GM18873 (cell line): ENCODE results near the gene RCC2.
"Not testable (repeated sequence)": the region's sequence is repeated elsewhere in the genome, so short reads cannot be mapped to it uniquely, and the experiment has no call there.

ENCODE experiments used
- ATAC-seq: cut with Tn5 transposase; IDR thresholded peaks from one replicate; pipeline ENCODE4 v1.9.1; 2021; ENCODE audit warnings: mild to moderate bottlenecking, moderate library complexity, moderate number of reproducible peaks; ENCODE audit not compliant: unreplicated experiment, low FRiP score

Gene RCC2

GRCh38 chr1:17439250-17440073 is at the start of gene RCC2:
Gene RCC2 (minus strand): TSS chr1:17439677. CDS start chr1:17438514, 1,163 bp downstream.
- peak; percentile 34 for ATAC-seq

DNA sequence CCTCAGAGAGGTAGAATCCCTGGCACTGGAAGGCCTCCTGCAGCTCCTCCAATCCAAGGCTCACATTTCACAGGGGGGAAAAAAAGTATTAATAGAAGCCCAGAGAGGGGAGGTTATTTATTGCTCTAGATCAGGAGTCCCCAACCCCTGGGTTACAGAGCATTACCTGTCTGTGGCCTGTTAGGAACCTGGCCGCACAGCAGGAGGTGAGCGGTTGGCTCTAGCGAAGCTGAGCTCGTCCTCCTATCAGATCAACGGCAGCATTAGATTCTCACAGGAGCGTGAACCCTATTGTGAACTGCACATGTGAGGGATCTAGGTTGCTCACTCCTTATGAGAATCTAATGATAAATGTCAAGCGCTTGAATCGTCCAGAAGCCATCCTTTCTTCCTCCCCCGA is 46.8 kb upstream of the RCC2 start:
- no peak for ATAC-seq

- ATAC-seq, result no peak
Measured at GRCh38 chr1:17485281-17485680, 45.8 kb upstream of the RCC2 start.

- not testable (repeated sequence) for ATAC-seq
Measured at GRCh38 chr1:17481981-17482380, 42.5 kb upstream of the RCC2 start.

DNA sequence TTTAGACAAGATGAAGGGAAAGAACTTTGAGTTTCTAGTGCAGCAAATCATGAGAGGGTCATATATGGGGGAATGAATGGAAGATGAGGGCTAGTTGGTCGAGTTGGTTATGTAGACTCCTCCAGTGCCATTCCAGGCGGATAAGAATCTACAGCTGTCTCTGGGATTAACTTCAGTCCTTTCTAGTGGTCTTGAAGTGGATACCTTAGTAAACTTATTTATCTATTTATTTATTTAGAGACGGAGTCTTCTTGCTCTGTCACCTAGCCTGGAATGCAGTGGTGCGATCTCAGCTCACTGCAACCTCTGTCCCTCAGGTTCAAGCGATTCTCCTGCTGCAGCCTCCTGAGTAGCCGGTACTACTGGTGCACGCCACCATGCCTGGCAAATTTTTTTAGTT is 41.4 kb upstream of the RCC2 start:
- no peak for ATAC-seq

GRCh38 chr1:17475752-17476151 is 36.3 kb upstream of the RCC2 start:
- ATAC-seq, result no peak

GRCh38 chr1:17474836-17475555 is 35.5 kb upstream of the RCC2 start:
- not testable (repeated sequence) for ATAC-seq

- ATAC-seq, result no peak
Measured at GRCh38 chr1:17472814-17473213, 33.3 kb upstream of the RCC2 start.

DNA sequence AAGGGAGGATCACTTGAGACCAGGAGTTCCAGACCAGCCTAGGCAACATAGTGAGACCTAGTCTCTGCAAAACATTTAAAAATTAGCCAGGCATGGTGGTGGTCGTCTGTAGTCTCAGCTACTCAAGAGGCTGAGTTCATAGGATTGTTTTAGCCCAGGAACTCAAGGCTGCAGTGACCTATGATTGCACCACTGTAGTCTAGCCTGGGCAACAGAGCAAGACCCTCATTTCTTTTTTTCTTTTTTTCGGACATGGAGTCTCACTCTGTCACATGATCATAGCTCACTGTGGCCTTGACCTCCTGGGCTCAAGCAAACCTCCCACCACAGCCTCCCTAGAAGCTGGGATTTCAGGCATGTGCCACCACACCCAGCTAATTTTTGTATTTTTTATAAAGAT is 31.9 kb upstream of the RCC2 start:
- ATAC-seq, result no peak

DNA sequence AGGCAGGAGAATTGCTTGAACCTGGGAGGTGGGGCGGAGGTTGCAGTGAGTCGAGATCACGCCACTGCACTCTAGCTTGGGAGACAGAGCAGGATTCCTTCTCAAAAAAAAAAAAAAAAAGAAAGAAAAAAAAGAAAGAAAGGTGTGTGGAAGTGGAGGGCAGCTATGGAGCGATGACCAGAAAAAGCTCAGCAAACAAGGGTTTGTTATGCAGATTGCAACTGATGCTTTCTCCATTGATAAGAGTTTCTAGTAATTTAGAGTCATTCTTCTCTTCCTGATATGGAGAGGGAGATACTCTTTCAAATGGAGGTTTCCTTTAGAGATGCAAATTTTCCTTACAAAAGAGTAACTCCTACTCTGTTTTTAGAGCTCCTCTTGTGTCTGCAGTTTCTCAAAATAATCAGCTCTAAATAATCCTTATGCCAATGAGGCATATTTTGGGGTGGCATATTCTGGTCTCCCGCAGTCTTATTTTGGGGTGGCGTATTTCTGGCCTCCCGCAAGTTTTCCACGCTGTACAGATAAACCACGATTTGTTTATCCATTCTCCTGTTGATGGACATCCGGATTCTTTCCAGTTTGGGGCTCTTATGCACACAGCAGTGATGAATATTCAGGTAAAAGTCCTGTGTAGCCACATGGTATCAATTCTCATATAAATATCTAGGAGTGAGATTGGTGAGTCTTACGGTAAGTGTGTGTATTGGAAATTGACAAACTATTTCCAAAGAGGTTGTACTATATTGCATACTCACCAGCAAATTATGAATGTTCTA is 30.7 kb upstream of the RCC2 start:
- ATAC-seq, result no peak

GRCh38 chr1:17468357-17469265 is 29.1 kb upstream of the RCC2 start:
- not testable (repeated sequence) for ATAC-seq

DNA sequence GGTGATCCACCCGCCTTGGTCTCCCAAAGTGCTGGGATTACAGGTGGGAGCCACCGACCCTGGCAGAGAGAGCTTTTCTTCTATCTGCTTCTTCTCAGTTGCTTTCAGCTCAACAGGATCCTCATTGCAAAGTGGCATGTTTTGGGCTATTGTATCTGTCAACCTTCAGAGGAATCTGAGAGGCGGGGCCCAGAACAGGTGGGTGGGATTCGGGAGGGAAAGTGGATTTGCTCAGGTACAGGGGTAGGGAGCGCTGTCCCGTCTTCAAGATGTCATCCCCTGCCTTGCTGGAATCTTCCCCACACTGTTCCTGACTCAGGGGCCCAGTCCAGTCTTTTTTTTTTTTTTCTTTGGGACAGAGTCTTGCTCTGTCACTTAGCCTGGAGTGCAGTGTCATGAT is 26.9 kb upstream of the RCC2 start:
- no peak for ATAC-seq

DNA sequence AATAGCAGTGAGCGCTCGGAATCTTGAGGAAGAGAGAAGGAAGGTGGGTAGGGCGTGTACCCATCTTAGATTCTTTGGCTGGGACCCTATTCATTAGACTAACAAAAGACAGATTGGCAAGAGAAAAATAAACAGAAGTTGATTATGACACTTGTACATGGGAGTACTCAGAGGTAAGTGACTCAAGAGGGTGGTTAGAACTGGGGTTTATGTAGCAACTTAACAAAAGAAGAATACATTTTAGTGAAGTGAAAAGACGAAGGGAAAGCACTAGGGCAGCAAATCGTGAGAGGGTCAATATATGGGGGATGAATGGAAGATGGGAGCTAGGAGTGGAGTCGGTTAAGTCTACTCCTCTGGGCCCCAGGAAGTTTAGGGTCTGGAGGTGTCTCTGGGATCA is 25.8 kb upstream of the RCC2 start:
- ATAC-seq, result no peak

- ATAC-seq, result no peak
Measured at GRCh38 chr1:17463991-17464390, 24.5 kb upstream of the RCC2 start.

DNA sequence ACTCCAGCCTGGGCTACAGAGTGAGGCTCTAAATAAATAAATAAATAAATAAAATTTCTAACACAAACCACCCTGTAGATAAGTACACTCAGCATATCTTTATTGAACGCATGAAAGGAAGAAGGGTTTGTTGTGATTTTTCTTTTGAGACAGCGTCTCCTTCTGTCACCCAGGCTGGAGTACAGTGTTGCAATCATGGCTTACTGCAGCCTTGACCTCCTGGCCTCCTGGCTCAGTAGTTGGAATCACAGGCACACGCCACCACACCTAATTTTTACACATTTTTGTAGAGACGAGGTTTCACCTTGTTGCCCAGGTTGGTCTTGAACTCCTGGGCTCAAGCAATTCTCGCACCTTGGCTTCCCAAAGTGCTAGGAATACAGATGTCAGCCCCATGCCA is 23.2 kb upstream of the RCC2 start:
- ATAC-seq, result no peak

- ATAC-seq, result no peak
Measured at GRCh38 chr1:17460219-17460618, 20.7 kb upstream of the RCC2 start.

GRCh38 chr1:17458794-17459193 is 19.3 kb upstream of the RCC2 start:
- ATAC-seq, result no peak

GRCh38 chr1:17452686-17453085 is 13.2 kb upstream of the RCC2 start:
- no peak for ATAC-seq

DNA sequence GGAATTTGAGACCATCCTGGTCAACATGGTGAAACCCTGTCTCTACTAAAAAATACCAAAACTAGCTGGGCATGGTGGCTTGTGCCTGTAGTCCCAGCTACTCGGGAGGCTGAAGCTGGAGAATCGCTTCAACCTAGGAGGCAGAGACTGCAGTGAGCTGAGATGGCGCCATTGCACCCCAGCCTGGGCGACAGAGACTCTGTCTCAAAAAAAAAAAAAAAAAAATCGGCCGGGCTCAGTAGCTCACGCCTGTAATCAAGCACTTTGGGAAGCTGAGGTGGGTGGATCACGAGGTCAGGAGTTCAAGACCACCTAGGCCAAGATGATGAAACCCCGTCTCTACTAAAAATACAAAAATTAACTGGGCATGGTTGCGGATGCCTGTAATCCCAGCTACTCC is 12.7 kb upstream of the RCC2 start:
- ATAC-seq, result not testable (repeated sequence)

DNA sequence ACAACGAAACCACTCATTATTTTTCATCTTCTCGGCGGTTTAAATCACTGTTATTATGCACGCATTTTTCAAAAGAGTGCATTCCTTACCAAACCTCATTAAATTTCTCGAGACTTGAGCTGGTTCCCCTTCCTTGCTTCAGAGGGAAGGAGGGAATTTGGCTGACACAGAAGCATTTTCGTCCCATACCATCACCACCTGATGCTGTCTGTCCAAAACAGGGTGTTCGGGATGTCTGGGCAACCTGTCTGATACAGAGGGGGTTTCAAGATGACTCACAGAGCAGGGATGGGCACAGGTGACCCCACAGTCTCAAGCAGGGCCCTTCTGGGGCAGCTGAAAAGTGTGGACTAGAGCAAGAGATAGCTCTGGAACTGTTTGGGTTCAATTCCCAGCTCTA is 12.3 kb upstream of the RCC2 start:
- ATAC-seq, result no peak
